Sigmoid colon (tissue), 4 donors: ENCODE data around the gene IGIP.

ENCODE experiments used
- EP300 ChIP-seq, 4 donors: sonication (generic); formaldehyde crosslinking; IDR thresholded peaks; one replicate each; pipeline ENCODE4 v1.6.1; 2017; ENCODE audit warnings: antibody characterized with exemption in 4 of 4
- POLR2A ChIP-seq, 2 donors: fragments of 450-650 bp; IDR thresholded peaks; one replicate each; pipeline ENCODE4 v1.6.1; 2016; ENCODE audit warnings: antibody characterized with exemption in 2 of 2, mild to moderate bottlenecking in 2 of 2, moderate library complexity in 2 of 2
- POLR2AphosphoS5 ChIP-seq, 4 donors: sonication (generic); formaldehyde crosslinking; IDR thresholded peaks; one replicate each; pipeline ENCODE4 v1.6.1; 2017; ENCODE audit warnings: antibody characterized with exemption in 4 of 4
- TF ChIP-seq, protein P1 (sequence below), 4 experiments: fragments of 450-650 bp in 3 of 4; fragments of 200-600 bp in 1 of 4; IDR thresholded peaks; one replicate each; pipeline ENCODE4 v1.5.1; 2016 to 2019; ENCODE audit warnings: antibody characterized with exemption in 4 of 4, mild to moderate bottlenecking in 3 of 4, moderate library complexity in 2 of 4

- TF ChIP-seq, protein P1, sequence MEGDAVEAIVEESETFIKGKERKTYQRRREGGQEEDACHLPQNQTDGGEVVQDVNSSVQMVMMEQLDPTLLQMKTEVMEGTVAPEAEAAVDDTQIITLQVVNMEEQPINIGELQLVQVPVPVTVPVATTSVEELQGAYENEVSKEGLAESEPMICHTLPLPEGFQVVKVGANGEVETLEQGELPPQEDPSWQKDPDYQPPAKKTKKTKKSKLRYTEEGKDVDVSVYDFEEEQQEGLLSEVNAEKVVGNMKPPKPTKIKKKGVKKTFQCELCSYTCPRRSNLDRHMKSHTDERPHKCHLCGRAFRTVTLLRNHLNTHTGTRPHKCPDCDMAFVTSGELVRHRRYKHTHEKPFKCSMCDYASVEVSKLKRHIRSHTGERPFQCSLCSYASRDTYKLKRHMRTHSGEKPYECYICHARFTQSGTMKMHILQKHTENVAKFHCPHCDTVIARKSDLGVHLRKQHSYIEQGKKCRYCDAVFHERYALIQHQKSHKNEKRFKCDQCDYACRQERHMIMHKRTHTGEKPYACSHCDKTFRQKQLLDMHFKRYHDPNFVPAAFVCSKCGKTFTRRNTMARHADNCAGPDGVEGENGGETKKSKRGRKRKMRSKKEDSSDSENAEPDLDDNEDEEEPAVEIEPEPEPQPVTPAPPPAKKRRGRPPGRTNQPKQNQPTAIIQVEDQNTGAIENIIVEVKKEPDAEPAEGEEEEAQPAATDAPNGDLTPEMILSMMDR (IDR thresholded peaks at IDR 0.05), result peak in 3 of 4 experiments; percentile 2 to 84 (median 51)
- TF ChIP-seq POLR2A (IDR thresholded peaks at IDR 0.05) (no peak), EP300 (IDR thresholded peaks at IDR 0.05) (no peak), POLR2AphosphoS5 (IDR thresholded peaks at IDR 0.05) (no peak)
Measured at GRCh38 chr5:140145818-140146522, 20.2 kb downstream of the IGIP start.
